Globus pallidus (tissue), 1 donor: ENCODE measurements around the gene D2HGDH.
"Not testable (repeated sequence)": the region's sequence is repeated elsewhere in the genome, so short reads cannot be mapped to it uniquely, and the experiment has no call there.

Source experiments
- DNase-seq: peaks from one replicate; pipeline ENCODE4 v3.0.0-alpha.2; 2015; ENCODE audit warnings: low spot score

Gene D2HGDH

GRCh38 chr2:241768850-241769249, 34.4 kb downstream of the D2HGDH start:
- no peak for DNase-seq

- DNase-seq, result no peak
Observed at GRCh38 chr2:241769819-241770184, 35.4 kb downstream of the D2HGDH start.

GRCh38 chr2:241770185-241770935, 35.9 kb downstream of the D2HGDH start:
- no peak for DNase-seq

- no peak for DNase-seq
Observed at GRCh38 chr2:241770936-241771285, 36.5 kb downstream of the D2HGDH start.

- no peak for DNase-seq
Observed at GRCh38 chr2:241771286-241772062, 37.0 kb downstream of the D2HGDH start.

- DNase-seq, result no peak
Observed at GRCh38 chr2:241772063-241772499, 37.7 kb downstream of the D2HGDH start.

- DNase-seq, result no peak
Observed at GRCh38 chr2:241773511-241774418, 39.3 kb downstream of the D2HGDH start.

GRCh38 chr2:241774419-241775222, 40.2 kb downstream of the D2HGDH start:
- DNase-seq, result no peak

GRCh38 chr2:241775223-241776177, 41.1 kb downstream of the D2HGDH start:
- no peak for DNase-seq

GRCh38 chr2:241776336-241777169, 42.1 kb downstream of the D2HGDH start, which contains the start of gene GAL3ST2:
GAL3ST2 (plus strand) TSS chr2:241776822; CDS start chr2:241776956, 134 bp downstream.
- DNase-seq, result no peak

- no peak for DNase-seq
Observed at GRCh38 chr2:241777170-241777685, 42.8 kb downstream of the D2HGDH start.

- DNase-seq, result no peak
Observed at GRCh38 chr2:241777686-241778627, 43.5 kb downstream of the D2HGDH start.

- DNase-seq, result no peak
Observed at GRCh38 chr2:241780939-241781569, 46.6 kb downstream of the D2HGDH start.

- not testable (repeated sequence) for DNase-seq
Observed at GRCh38 chr2:241782053-241782452, 47.6 kb downstream of the D2HGDH start.

GRCh38 chr2:241788135-241788534, 53.7 kb downstream of the D2HGDH start:
- DNase-seq, result no peak

GRCh38 chr2:241788572-241788971, 54.1 kb downstream of the D2HGDH start:
- no peak for DNase-seq

GRCh38 chr2:241791385-241791784, 57.0 kb downstream of the D2HGDH start:
- not testable (repeated sequence) for DNase-seq
